ENCODE measurements around the gene BPI. TPM values are rescaled to one million over a fixed set of nuclear protein-coding genes. Genes with fewer than 3 reads are reported as not detected.

Gene BPI
- total RNA-seq, 1 experiment from 2014 or later: 0.06 TPM

DNA sequence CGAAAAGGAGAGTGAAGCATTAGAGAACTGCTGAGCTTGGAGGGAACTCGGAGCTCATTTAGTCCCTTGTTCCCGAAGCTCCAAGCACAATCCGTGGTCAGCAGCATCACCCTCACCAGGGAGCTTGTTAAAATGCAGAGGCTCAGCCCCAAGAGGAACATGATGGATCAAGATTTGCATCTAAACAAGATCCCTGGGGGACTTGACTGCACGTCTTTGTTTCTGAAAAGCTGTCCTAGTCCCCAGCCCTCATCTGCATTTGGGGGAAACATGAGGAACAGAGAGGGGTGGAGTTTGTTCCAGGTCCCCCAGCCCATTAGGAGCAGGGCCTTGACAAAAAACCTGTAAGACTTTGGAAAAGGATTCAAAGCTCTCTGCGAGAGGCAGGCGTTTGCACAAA is 38.3 kb downstream of the BPI start:
- peaks cover 3% of the 10 kb centered on the region; the same call in 1 of the 2 replicates for H3K27me3 ChIP-seq
- H3K4me1 ChIP-seq: no peaks in the 10 kb centered on the region; the same call in 1 of the 2 replicates
- H3K36me3 ChIP-seq: no peaks in the 10 kb centered on the region
- peaks cover 7% of the 10 kb centered on the region for H3K9me3 ChIP-seq (replicated peaks)
- no peak overlapping the region for H3K4me3 ChIP-seq
- no peak for DNase-seq
- H3K27ac ChIP-seq: no peak overlapping the region

DNA sequence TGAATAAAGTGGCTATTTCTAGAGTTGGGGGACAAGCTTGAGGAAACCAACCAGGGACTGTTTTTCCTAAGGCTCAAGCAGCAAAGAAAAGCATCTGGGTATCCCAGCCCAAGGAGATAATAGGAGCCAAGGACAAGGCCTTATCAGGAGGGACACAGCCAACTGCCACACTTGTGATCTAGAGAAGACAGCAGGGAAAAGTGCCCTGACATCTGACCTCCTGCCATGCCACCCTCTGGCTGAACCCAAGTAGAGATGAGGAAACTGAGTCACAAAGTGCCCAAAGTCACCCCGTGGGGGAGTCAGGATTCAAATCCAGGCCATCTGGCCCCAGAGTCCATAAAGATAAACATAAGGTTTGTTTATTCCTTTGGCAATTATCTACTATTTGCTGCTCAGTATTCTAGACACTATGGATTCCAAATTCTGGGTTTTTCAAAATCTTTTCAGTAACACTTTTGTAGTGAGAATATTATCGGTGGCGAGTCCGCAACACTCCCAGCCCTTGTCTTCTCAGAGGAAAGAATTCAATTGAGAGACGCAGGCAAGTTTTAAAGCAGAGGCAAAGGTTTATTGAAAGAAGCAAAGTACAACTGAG is 38.9 kb downstream of the BPI start:
- no peak overlapping the region for H3K27ac ChIP-seq
- H3K4me1 ChIP-seq: no peaks in the 10 kb centered on the region
- no peak for DNase-seq
- peaks cover 6% of the 10 kb centered on the region for H3K27me3 ChIP-seq
- H3K36me3 ChIP-seq: no peaks in the 10 kb centered on the region
- peaks cover 6% of the 10 kb centered on the region for H3K9me3 ChIP-seq (replicated peaks)
- H3K4me3 ChIP-seq: no peak overlapping the region

- H3K27ac ChIP-seq: no peak overlapping the region
- DNase-seq: peak; percentile 24 to 30
- H3K9me3 ChIP-seq (replicated peaks): no peaks in the 10 kb centered on the region
- H3K4me1 ChIP-seq: no peaks in the 10 kb centered on the region
- H3K27me3 ChIP-seq: peaks cover 8% of the 10 kb centered on the region
- no peaks in the 10 kb centered on the region for H3K36me3 ChIP-seq
- no peak overlapping the region for H3K4me3 ChIP-seq
Measured at GRCh38 chr20:38343311-38344106, 39.6 kb downstream of the BPI start.

GRCh38 chr20:38344107-38344701 is 40.2 kb downstream of the BPI start:
- no peak for DNase-seq
- Histone ChIP-seq H3K27ac (no peak overlapping the region), H3K36me3 (no peaks in the 10 kb centered on the region)

GRCh38 chr20:38345643-38346042 is 41.7 kb downstream of the BPI start:
- DNase-seq: no peak

More at GRCh38 chr20:38344107-38344701, 40.2 kb downstream of the BPI start:
- no peaks in the 10 kb centered on the region for H3K9me3 ChIP-seq (replicated peaks)
- H3K4me1 ChIP-seq: no peaks in the 10 kb centered on the region
- H3K4me3 ChIP-seq: no peak overlapping the region
- H3K27me3 ChIP-seq: peaks cover 12% of the 10 kb centered on the region

GRCh38 chr20:38346247-38346651 is 42.3 kb downstream of the BPI start, which contains the start of gene LBP:
Gene LBP, plus strand, starts transcription at chr20:38346482. Its CDS starts 35 bp downstream, at chr20:38346517.
- Histone ChIP-seq H3K27me3 (peaks cover 12% of the 10 kb centered on the region), H3K4me3 (no peak within 1 kb of the TSS), H3K4me1 (no peaks in the 10 kb centered on the region), H3K27ac (no peak within 1 kb of the TSS), H3K36me3 (no peaks in the 10 kb centered on the region), H3K9me3 (replicated peaks) (no peaks in the 10 kb centered on the region)
- no peak for DNase-seq

More at GRCh38 chr20:38345643-38346042, 41.7 kb downstream of the BPI start:
- H3K4me3 ChIP-seq: no peak overlapping the region
- H3K4me1 ChIP-seq: no peaks in the 10 kb centered on the region
- no peaks in the 10 kb centered on the region for H3K36me3 ChIP-seq
- H3K9me3 ChIP-seq (replicated peaks): no peaks in the 10 kb centered on the region
- H3K27me3 ChIP-seq: peaks cover 12% of the 10 kb centered on the region
- no peak overlapping the region for H3K27ac ChIP-seq

GRCh38 chr20:38346741-38347140 is 42.8 kb downstream of the BPI start:
- Histone ChIP-seq H3K9me3 (replicated peaks) (no peaks in the 10 kb centered on the region), H3K4me1 (no peaks in the 10 kb centered on the region), H3K4me3 (no peak overlapping the region), H3K27ac (no peak overlapping the region), H3K27me3 (peaks cover 12% of the 10 kb centered on the region), H3K36me3 (no peaks in the 10 kb centered on the region)
- DNase-seq: no peak

GRCh38 chr20:38349856-38350255 is 45.9 kb downstream of the BPI start:
- Histone ChIP-seq H3K27ac (no peak overlapping the region), H3K4me3 (no peak overlapping the region), H3K36me3 (no peaks in the 10 kb centered on the region), H3K27me3 (peaks cover 12% of the 10 kb centered on the region), H3K4me1 (no peaks in the 10 kb centered on the region), H3K9me3 (replicated peaks) (no peaks in the 10 kb centered on the region)
- no peak for DNase-seq

DNA sequence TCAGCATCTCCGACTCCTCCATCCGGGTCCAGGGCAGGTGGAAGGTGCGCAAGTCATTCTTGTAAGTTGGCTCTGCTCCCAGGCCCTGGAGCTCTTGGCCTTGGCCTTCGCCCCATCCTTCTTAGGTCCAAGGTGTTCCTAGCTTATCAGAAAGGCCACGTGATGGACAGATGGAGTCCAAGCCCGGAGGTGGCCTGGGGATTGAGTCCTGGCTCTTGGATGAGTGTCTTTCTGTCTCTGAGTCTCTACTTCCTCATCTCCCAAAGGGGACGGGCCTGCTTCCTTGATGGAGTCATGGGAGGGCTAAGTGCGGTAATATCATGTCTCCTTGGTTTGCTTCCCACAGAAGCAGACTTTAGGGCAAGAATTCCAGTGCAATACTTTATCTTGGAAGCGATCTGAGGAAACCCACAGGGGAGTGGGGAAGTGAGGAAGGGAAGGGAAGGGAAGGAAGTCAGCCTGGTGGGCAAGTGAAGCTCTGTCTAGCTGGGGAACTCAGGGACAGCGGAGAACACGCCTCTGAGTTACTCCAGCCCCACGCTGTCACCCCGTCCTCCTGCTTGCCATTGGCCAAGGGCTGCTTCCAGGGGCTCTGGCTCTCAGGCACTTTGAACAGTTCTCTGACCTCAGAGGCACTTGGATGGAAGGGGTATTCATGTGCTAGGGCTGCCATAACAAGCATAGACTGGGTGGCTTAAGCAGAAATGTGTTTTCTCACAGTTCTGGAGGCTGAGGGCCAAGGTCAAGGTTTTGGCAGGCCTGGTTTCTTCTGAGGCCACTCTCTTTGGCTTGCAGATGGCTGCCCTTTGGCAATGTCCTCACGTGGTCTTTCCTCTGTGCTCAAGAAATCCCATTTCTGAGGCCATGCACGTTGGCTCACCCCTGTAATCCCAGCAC is 47.2 kb downstream of the BPI start:
- Histone ChIP-seq H3K36me3 (no peaks in the 10 kb centered on the region), H3K27me3 (peaks cover 12% of the 10 kb centered on the region), H3K4me3 (no peak overlapping the region), H3K9me3 (replicated peaks) (no peaks in the 10 kb centered on the region), H3K27ac (no peak overlapping the region), H3K4me1 (no peaks in the 10 kb centered on the region)
- no peak for DNase-seq

- no peaks in the 10 kb centered on the region for H3K9me3 ChIP-seq (replicated peaks)
- H3K4me1 ChIP-seq: no peaks in the 10 kb centered on the region
- no peak overlapping the region for H3K4me3 ChIP-seq
- no peak overlapping the region for H3K27ac ChIP-seq
- DNase-seq: peak in 1 of 2 experiments; percentile 22
- H3K27me3 ChIP-seq: 0 out of 2 replicates have a peak, but pooled peaks cover 4% of the 10 kb centered on the region
- no peaks in the 10 kb centered on the region for H3K36me3 ChIP-seq
Measured at GRCh38 chr20:38353316-38353715, 49.4 kb downstream of the BPI start.

DNA sequence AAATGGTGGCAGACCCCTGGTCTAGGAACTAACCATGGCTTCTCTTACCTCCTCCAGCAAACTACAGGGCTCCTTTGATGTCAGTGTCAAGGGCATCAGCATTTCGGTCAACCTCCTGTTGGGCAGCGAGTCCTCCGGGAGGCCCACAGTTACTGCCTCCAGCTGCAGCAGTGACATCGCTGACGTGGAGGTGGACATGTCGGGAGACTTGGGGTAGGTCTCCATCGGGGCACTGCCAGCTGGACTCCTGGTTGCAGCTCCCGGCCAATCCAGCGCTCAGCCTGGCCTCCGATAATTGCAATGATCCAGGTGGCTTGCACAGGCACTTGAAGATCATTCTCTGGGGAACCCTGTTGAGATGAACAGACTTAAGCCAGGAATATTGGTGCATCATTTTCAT is 50.3 kb downstream of the BPI start:
- no peak overlapping the region for H3K4me3 ChIP-seq
- no peaks in the 10 kb centered on the region for H3K9me3 ChIP-seq (replicated peaks)
- no peak overlapping the region for H3K27ac ChIP-seq
- no peaks in the 10 kb centered on the region for H3K36me3 ChIP-seq
- H3K4me1 ChIP-seq: no peaks in the 10 kb centered on the region
- no peak for DNase-seq
- no peaks in the 10 kb centered on the region for H3K27me3 ChIP-seq

DNA sequence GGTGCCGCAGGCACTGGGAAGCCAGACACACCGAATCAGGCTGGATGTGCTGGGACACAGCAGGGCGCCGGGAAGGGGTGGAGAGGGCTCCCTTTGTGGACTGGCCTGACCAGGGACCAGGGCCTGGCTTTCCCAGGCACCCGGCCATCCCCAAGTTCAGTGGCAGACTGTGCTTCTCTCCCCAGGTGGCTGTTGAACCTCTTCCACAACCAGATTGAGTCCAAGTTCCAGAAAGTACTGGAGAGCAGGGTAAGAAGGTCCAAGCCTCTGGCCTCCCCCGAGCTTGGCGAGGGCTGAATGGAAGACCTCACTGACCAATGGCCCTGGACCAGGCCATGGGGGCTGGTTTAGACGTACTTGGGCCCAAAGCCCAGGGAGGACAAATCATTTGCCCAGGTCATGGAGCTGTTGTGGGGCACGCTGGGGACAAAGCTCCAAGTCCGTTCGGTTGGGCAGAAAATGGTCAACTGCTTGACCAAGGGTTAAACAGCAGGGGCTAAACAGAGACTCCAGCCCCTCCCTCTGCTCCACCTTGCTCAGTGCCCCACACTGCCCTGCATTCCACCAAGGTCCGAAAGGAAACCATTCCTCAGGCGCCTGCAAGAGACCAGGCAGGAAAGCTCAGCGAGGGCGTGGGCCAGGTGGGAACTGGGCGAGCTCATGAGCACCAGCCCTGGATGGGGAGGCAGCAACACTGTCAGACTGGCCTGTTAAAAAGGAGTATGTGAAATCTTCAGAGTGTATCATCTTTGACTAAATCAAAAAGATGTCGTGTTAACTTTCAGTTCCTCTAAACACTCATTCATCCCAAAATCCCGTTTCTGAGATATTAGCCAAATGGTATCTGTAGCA is 51.4 kb downstream of the BPI start:
- no peak for DNase-seq
- Histone ChIP-seq H3K4me1 (no peaks in the 10 kb centered on the region), H3K27ac (no peak overlapping the region), H3K36me3 (no peaks in the 10 kb centered on the region), H3K9me3 (replicated peaks) (no peaks in the 10 kb centered on the region), H3K4me3 (no peak overlapping the region), H3K27me3 (no peaks in the 10 kb centered on the region)

DNA sequence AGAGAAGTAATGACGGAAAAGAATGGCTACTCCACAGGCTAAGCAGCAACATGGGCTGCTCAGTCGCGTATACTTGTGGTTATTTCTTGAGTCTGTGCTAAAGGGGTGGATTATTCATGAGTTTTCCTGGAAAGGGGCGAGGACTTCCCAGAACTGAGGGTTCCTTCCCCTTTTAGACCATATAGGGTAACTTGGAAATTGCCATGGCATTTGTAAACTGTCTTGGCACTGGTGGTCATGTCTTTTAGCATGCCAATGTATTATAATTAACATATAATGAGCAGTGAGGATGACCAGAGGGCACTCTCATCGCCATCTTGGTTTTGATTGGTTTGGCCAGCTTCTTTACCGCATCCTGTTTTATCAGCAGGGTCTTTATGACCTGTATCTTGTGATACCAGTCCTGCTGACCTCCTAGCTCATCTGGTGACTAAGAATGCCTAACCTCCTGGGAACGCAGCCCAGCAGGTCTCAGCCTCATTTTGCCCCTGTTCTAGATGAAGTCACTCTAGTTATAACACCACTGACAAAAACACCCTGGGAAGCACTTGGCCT is 53.8 kb downstream of the BPI start:
- H3K4me1 ChIP-seq: no peaks in the 10 kb centered on the region
- DNase-seq: no peak
- H3K36me3 ChIP-seq: no peaks in the 10 kb centered on the region
- H3K9me3 ChIP-seq (replicated peaks): no peaks in the 10 kb centered on the region
- H3K27me3 ChIP-seq: no peaks in the 10 kb centered on the region
- no peak overlapping the region for H3K27ac ChIP-seq
- H3K4me3 ChIP-seq: no peak overlapping the region

All from SJCRH30 (cell line).